Kidney epithelial cell (primary cell): ENCODE data around the gene MRM1. TPM values are rescaled to one million over a fixed set of nuclear protein-coding genes. Genes with fewer than 3 reads are reported as not detected.

Experiments used
- DNase-seq: peaks from one replicate; pipeline ENCODE4 v3.0.0-alpha.2; 2010; ENCODE audit warnings: low read depth
- H3K27me3 ChIP-seq: 2 replicates; pipeline ENCODE4 v1.6.0; 2011; ENCODE audit warnings: low read length; ENCODE audit not compliant: control insufficient read depth, insufficient read depth
- H3K36me3 ChIP-seq: 2 replicates; pipeline ENCODE4 v1.5.1; 2011; ENCODE audit warnings: low read length; ENCODE audit not compliant: control insufficient read depth, insufficient read depth
- H3K4me3 ChIP-seq: 2 replicates; pipeline ENCODE4 v1.5.1; 2011; ENCODE audit warnings: low read depth, mild to moderate bottlenecking, control low read depth, low read length
- total RNA-seq: library from RNA; depleted of rRNA; stranded (reverse); fragments of >200 nt; gene quantifications from 2 replicates; pipeline ENCODE4 v1.2.3, GENCODE V29; 2015
- TF ChIP-seq, protein P1 (sequence below): IDR thresholded peaks from 2 replicates; pipeline ENCODE4 v1.5.1; 2011; ENCODE audit warnings: mild to moderate bottlenecking, moderate library complexity, low read length, control low read depth, inconsistent platforms; ENCODE audit not compliant: insufficient read depth, poor library complexity, severe bottlenecking

Gene MRM1
- total RNA-seq, 1 donor from 2014 or later: 6.6 TPM

DNA sequence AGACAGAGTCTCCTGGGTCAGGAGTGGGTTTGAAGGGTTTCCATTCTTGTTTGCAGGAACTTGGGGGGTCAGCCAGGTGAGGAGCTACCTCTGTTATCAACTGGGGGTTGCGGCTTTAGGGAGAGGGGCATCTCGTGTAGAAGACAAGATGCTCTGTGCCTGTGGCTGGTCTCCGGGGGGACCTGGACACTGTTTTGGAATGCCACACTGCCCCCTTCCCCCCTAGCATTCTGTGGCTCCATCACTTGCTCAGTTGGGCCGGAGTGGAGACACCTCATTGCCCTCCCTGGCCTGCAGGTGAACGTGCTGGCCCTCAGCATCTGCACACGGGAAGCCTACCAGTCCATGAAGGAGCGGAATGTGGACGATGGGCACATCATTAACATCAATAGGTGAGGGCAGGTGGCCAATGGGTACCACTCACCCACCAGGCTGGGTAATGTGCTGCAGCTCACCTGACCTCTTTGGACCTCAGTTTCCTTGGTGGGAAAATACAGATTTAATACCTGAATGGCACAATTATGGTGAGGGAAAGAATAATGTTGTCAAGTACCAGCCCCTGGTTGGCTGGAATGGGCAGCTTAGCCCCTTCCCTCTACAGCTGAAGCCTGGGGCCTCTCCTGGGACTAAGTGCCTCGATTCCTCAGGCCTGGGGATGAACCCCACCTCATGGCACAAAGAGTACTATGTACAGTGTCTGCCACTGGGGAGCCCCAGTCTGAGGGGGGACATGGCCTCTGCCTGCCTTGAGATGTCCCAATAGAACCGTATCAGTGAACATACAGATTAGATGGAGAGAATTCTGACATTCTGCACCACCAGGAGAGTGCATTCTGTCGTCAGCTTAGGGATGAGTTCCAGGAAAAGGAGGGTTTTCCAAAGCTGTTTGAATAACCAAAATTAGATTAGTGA, 3.3 kb upstream of the MRM1 start:
- no peak for DNase-seq
- no peaks in the 10 kb centered on the region for H3K36me3 ChIP-seq
- TF ChIP-seq, protein P1, sequence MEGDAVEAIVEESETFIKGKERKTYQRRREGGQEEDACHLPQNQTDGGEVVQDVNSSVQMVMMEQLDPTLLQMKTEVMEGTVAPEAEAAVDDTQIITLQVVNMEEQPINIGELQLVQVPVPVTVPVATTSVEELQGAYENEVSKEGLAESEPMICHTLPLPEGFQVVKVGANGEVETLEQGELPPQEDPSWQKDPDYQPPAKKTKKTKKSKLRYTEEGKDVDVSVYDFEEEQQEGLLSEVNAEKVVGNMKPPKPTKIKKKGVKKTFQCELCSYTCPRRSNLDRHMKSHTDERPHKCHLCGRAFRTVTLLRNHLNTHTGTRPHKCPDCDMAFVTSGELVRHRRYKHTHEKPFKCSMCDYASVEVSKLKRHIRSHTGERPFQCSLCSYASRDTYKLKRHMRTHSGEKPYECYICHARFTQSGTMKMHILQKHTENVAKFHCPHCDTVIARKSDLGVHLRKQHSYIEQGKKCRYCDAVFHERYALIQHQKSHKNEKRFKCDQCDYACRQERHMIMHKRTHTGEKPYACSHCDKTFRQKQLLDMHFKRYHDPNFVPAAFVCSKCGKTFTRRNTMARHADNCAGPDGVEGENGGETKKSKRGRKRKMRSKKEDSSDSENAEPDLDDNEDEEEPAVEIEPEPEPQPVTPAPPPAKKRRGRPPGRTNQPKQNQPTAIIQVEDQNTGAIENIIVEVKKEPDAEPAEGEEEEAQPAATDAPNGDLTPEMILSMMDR: no peak

DNA sequence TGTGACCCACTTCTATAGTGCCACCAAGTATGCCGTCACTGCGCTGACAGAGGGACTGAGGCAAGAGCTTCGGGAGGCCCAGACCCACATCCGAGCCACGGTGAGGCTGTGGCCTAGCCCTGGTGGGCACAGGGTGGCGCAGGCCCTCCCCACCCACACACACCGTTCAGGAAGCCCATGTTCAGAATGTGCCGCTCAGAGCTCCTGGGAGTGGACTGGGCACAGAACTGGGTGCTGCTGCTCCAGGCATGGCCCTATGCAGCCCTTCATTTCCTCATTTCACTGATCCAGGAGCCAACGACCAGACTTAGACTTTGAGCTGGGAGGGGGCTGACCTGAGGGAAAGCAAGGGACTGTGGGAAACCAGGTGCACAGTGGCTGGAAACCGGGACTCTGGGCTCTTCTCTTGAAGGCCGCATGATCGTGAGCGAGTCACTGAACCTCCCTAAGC, 2.4 kb upstream of the MRM1 start:
- H3K36me3 ChIP-seq: peaks cover 1% of the 10 kb centered on the region
- no peaks in the 10 kb centered on the region for H3K27me3 ChIP-seq
- H3K4me3 ChIP-seq: no peak overlapping the region
- DNase-seq: no peak
- TF ChIP-seq, protein P1: no peak

More for the DNA sequence above, 3.3 kb upstream of the MRM1 start:
- Histone ChIP-seq H3K27me3 (no peaks in the 10 kb centered on the region), H3K4me3 (no peak overlapping the region)

DNA sequence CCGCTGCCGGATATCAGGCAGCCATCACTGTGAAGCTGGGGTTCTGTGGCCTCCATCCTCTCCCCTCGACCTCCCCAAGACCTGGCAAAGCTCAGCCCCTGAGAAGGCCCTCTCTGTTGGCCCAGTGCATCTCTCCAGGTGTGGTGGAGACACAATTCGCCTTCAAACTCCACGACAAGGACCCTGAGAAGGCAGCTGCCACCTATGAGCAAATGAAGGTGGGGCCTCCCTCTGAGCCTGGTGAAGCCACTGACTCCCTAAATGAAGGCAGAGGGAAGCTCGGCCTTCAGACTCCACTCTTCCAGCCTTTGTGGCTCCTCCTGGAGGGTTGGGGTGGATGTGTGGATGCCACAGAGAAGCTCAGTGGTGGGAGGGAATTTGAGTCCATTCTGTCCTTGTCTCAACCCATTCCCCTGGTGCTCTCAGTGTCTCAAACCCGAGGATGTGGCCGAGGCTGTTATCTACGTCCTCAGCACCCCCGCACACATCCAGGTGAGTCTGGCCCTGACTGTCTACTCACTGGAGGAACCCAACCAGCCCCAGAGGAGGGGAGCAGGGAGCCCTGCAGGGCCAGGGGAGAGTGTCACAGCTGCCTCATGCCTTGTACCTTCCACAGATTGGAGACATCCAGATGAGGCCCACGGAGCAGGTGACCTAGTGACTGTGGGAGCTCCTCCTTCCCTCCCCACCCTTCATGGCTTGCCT, 1.7 kb upstream of the MRM1 start:
- TF ChIP-seq, protein P1: no peak
- DNase-seq: no peak
- Histone ChIP-seq H3K4me3 (no peak overlapping the region), H3K36me3 (peaks cover 1% of the 10 kb centered on the region), H3K27me3 (no peaks in the 10 kb centered on the region)

DNA sequence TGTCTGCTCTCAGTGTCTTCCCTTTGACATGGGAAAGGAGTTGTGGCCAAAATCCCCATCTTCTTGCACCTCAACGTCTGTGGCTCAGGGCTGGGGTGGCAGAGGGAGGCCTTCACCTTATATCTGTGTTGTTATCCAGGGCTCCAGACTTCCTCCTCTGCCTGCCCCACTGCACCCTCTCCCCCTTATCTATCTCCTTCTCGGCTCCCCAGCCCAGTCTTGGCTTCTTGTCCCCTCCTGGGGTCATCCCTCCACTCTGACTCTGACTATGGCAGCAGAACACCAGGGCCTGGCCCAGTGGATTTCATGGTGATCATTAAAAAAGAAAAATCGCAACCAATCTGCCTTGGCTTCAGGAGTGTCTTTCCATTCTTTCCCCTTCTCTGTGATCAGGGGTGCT, 918 bp upstream of the MRM1 start:
- Histone ChIP-seq H3K36me3 (peaks cover 1% of the 10 kb centered on the region), H3K27me3 (no peaks in the 10 kb centered on the region), H3K4me3 (peak overlapping the region; percentile 67)
- TF ChIP-seq, protein P1: no peak
- DNase-seq: no peak

DNA sequence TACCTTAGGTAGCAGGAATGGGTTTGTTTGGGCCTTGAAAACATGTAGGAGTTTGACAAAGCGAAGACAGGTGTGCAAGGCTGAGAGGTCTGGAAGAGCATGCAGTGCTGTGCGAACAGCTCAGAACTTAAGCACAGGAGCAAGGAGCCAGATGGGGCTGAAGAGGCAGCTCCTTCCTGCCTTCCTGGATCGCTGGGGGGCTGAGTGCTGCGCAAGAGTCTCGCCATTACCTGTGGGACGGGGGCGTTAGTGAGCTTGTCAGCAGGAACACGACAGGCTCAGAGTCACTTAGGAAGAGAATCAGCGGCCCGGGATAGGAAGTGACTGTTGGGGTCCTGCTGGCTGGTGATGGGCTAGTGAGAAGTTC, 464 bp upstream of the MRM1 start:
- peaks cover 1% of the 10 kb centered on the region for H3K36me3 ChIP-seq
- H3K4me3 ChIP-seq: peak overlapping the region; percentile 67
- no peak for DNase-seq
- H3K27me3 ChIP-seq: no peaks in the 10 kb centered on the region
- TF ChIP-seq, protein P1: no peak
